Measurements from ENCODE around the gene KRT9.
A peak's percentile ranks its signal among the peaks of the same experiment; 100 is the strongest.

KRT9 gene

DNA sequence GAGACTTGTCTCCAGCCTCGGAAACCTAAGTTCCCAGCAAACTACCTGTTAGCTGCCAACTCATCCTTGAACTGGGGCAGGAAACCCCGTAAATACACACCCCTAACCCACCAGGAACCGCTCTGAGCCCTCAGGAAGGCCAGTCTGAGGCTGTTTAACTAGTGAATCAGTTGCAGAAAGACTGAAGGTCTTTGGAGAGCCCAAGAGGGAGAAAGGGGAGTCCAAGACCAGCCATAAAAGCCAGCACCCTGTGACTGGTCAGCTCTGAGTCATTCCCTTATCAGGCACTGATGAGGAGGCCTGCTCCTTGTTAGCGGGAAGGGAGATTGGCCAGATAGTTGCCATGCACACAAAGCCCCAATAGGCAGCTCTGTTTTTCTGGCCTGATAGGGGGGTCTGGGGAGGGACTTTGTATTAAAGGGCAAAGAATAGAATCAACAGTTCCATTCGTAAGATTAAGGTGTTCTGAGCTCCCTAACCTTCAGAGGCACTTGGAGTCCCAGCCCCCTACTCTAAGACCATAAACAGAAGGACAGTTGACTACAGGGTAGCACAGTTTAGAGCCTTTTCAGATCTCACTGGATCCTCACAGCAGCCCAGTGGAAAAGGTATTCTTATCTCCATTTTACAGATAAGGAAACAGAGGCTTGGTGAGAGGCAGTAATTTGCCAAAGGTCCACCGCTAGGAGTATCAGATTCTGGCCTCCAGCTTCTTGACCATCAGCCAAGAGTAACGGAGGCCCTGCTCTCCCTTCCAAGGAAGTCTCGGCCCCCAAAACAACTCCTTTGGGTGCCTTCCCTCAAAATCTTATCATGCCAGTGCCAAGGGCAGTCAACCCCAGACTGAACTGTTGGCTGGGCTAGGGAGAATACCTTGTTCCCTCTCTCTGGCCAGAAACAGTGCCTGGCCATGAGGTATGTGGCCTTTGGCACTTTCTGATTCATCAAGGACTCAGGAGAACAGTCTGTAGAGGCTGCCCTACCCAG, 41.5 kb downstream of the KRT9 start:
- no peak for DNase-seq

DNA sequence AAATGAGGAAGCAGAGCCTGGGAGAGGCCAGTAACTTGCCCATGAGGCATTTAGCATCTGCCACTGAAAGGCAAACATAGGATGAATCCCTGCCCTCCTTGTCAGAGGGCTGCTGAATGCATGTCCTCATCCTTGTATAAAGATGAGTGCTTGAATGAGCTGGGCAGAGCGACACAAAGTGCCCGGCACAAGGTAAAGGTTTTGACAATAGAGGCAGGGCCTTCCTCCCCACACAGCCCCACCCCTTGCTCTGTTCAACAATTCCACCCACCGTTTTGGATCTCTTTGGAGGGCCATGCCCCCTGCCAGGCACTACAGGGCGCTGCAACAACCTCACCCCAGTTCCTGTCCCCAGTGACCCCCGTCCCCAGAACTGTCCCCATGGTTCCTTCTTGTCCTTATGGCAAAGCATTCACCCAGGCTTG, 42.4 kb downstream of the KRT9 start:
- DNase-seq, result no peak

DNA sequence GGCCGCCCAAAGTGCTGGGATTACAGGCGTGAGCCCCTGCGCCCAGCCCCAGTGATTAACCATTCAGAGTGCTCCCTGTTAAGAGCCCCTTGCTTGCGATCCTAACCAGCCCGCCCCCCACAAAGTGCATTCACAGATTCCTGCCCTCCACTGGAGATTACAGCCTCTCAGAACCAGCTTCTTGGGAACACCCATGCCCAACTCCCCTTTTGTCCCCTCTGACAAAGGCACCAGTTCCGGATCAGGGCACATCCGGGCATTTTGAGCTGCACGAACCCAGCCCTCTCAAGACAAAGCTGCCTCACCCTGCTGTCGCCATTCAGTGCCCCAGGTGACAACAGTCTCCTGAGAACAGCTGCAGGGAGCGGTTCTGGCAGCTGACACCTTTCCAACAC, 42.9 kb downstream of the KRT9 start:
- DNase-seq, result no peak

DNA sequence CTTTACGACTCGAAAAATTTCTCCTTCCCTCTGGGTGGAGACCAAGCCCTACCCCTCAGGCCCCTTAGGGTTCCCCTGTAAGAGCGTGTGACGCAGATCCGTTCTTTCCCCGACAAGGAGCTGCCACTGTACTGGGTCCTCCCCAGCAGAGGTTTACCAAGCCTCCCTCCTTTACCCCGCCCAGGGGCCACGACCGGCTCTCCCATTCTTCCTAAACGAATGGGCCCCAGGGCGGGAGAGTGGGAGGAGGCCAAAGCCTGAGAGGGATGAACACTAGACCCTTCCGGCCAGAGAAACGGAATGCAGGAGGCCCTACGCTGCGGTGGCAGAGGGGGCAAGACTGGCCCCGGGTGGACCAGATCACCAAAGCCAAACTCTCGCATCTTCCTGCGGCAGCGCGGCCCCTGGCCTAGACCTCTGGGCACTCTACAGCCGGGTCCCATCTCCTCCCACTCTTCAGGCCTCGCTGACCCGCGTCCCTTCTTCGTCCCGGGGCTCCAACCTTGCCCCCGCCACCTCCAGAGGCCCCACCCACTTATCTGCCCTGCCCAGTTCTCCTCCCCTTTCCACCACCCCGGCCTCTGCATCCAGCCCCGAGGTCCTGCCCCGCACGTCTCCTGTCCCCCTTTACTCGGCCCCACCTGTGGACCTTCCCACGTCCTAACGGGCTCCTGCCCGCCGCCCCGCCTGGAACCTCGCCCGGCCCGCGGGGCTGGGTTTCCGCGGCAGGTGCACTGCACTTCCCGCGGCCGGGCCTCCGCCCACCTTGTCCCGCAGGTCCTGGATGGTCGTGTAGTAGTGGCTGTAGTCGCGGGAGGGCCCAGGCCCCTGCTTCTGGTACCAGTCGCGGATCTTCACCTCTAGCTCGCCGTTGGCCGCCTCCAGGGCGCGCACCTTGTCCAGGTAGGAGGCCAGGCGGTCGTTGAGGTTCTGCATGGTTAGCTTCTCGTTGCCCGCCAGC, 44.5 kb downstream of the KRT9 start:
- no peak for DNase-seq

DNA sequence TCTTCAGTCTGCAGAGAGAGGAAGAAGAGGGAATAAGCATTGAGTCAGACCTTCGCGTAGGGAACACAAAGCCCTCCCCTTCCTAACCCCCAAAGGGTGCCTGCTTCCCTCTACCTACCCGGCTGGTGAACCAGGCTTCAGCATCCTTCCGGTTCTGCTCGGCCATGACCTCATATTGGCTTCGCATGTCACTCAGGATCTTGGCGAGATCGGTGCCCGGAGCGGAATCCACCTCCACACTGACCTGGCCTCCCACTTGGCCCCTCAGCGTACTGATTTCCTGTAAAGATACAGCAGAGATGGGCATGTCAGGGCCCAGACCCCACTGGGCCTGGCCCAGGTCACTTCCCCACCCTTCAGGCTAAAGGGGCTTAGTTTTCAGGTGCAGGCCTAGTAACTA, 47.6 kb downstream of the KRT9 start:
- no peak for DNase-seq

DNA sequence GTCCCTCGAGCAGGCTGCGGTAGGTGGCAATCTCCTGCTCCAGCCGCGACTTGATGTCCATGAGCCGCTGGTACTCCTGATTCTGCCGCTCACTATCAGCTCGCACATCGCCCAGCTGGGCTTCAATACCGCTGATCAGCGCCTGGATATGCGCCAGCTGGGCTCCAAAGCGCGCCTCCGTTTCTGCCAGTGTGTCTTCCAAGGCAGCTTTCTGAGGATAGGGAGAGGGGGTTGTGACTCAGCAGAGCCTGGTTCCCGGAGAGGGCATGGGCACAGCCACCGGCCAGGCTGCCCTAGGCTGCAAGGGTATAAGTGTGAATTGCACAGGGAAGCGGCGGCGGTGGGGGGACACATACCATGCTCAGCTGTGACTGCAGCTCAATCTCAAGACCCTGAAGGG, 48.1 kb downstream of the KRT9 start:
- DNase-seq, result no peak

DNA sequence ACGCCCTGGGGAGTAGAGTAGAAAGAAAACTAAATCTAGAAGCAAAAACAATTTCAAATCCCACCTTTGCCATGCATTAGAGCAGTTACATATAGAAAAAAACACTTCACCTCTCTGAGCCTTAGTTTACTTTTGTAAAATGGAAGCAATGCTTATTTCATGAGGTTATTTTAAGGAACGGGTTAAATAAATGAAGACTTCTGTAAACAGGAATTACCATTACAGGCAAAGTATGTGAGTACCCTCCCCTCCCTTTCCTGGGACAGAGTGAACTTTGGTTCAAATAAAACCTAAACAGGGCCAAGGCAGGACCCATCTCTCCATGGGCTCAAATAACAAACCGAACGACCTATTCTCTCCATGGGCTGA, 48.6 kb downstream of the KRT9 start:
- DNase-seq, result no peak

DNA sequence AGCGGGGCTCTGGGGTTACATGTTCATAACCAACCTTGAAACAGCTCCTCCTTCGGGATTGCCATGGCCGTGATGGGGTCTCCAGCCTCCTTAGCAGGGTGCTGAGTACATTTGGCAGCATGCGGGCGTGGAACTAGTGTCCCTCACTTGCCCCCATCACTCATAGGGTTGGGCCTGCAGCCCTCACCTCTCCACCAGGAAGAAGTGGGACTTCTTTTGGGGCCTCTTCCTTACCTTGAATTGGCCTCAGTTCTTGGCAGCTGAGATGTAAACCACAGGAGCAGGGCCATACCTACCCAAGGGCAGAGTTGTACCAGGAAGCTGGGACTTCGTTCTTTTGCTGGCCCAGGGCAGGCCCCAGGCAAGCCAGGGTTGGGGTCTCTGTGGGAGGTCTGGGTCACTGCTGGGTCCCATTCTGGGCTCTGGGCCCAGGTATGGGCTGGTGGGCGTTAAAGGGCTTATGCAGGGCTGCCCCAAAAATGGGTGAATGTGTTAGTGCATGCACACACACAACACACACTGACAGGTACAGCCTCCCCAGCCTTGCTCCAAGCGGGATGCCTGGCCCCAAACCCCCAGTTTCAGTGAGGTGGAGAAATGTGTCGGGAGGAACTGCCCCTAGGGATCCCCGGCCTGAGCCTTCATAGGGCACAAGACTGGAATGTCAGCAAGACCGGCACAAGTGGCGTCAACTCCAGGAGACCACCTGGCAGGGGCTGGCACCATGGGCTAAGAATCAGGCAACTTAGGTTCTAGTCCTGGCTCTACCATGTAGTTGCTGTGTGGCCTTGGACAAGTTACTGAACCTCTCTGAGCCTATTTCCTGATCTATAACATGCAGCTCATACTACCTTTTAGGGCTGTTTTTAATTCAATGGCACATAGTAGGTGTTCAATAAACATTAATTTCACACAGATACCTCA, 49.3 kb downstream of the KRT9 start:
- no peak for DNase-seq

DNA sequence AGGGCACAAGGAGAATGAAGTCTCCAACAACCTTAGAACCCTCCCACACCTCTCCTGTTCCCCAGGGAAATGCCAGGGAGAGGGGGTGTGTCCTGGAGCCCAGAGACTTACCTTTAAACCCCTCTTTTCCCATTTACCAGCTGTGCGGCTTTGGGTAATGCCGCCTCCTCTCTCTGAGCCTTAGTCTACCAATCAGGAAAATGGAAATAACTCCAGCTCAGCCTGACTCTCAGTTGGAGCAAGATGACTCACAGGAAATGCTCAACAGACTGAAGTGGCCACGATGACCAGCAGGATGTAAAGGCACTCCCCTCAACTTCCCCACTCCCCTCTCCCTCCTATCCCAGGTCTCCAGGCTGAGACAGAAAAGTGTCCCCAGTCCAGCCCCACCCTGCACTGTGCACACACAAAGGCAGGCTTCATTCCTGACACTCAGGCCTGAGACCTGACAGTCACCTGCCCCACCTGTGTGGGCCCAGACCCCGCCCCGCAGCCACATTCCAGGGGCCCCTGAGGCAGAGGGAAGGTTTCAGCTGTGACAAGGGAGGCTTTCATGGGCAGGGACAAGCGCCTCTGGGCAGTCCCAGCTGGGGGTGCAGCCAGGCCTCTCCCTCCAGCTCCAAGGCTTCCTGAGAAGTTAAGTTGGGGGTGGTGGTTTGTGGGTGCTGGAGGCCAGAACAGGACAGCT, 50.1 kb downstream of the KRT9 start:
- no peak for DNase-seq

DNA sequence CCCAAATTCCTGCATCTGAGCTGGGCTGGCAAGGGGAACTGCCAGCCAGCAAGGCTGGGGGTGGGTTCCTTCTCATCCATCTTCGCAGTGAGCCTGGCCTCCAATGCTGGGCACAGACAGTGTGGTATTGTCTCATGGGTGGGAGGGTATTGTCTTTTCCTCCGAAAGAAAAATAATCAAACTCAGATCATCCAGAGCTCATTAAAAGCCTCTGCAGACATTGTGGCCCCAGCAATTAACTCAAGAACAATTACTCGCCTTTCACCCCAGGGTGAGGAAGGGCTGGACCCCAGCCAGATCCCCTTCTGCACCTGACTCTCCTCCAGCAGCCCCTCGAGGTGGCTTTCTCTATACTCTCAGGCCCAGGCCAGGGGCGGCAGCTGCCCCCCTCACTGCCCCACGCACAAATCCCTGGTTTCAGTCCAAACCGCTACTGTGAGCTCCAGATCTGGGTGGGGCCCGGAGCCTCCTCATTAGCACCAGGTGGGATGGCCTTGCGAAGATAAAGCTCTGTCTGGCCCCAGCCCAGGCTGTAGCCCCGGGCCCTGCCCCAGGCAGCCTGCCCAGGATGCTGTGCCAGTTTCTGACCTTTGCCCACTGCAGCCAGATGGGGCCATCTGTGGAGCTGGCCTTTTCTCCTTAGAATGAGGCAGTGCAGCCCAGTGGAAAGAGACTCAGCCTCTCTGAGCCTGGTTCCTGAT, 50.9 kb downstream of the KRT9 start:
- no peak for DNase-seq

DNA sequence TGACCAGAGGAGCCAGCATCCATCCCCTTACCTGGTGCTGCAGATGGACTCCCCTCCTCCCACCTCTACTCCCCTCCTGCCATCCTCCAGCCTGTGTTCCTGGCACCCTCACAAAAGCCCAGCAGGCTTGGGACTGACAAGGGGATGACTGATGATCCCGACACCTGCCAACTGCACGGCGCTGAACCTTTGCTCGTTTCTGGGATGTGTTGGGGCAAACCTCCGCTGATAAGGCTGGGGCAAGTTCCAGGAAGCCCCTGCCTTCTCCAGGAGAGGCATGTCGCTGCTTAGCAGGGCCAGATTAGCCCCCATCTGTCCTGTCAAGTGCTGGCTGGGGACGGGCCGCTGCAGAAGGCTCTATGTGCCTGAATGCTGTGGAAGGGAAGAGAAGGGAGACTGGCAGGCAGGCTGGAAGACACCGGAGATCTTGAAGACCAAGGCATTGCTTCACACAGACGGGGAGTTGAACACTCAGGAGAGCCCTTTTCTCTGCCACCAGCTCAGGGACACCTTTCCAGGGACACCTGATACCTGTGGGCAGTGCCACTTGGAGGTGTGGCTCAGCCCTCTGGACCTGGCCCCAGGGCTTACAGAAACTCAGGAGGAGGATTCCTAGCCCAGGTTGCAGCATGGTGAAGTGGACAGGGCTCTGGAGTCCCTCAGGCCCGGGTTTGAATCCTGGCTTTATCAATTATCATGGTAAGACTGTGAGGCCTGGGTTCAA, 52.2 kb downstream of the KRT9 start:
- DNase-seq, result no peak

DNA sequence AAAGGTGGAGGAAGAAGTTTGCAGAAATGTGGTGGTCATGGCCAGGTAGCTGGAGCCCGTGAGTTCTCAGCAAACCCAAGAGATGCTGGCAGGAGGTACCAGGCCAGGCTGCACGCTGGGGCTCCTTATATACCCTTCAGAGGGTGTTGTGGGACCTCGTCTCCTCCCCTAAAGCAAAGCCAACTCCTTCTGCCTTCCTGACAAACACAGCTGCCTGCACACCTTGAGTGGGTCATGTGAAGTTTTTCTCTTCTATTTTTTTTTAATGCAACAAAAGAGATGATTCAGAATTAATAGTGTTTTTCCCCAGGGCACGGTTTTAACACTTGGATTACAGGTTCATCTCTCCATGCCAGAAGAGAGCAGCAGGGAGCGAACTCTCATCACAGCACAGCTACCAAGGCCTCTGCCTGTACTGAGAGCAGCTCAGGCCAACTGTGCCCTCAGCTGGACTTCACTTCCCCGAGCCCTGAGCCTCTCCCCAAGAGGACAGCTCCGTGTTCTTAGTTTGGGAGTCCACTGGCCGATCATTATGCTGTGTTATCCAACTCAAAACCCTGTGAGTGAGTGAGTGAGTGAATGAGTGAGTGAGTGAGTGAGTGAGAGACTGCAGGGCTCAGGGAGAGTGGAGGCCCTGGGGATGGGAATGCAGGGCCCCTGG, 52.9 kb downstream of the KRT9 start, which contains the start of gene KRT15:
TSS of gene KRT15 (minus strand) at position 102 of the 661 bp plus-strand sequence. CDS start at position 39, 63 bp downstream.
- peak in 1 of 51 donors; percentile 6 for DNase-seq

DNA sequence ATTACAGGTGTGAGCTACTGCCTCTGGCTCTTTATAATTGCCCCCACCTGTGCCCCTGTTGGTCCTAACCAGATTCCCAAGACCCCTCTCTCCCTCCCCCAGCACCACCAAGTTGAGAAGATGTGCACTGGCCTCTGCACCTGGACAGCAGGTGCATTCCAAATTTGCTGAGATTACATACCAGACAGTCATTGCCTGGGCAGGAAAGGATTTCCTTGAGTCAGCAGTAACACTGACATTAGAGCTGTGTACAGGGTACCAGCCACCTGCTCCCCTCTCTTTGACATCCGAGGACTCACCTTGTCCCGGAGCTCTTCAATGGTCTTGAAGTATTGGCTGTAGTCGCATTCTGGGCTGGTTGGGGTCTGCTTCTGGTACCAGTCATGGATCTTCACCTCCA, 53.8 kb downstream of the KRT9 start:
- no peak for DNase-seq

DNA sequence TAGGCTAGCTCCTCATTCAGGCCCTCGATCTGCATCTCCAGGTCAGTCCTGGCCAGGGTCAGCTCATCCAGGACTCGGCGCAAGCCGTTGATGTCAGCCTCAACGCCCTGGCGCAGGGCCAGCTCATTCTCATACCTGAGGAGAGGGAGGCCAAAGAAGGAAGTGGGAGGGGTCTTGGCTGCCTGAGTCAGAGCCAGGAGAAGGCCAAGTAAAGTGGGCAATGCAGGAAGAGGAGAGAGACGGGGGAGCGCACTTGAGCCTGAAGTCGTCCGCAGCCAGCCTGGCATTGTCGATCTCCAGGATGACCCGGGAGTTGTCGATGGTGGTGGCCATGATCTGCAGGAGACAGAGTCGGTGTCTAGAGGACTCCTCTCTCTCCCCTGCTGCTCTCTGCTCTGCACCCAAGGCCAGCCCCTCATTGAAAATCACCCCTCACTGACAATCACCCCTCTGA, 55.0 kb downstream of the KRT9 start:
- no peak for DNase-seq

DNA sequence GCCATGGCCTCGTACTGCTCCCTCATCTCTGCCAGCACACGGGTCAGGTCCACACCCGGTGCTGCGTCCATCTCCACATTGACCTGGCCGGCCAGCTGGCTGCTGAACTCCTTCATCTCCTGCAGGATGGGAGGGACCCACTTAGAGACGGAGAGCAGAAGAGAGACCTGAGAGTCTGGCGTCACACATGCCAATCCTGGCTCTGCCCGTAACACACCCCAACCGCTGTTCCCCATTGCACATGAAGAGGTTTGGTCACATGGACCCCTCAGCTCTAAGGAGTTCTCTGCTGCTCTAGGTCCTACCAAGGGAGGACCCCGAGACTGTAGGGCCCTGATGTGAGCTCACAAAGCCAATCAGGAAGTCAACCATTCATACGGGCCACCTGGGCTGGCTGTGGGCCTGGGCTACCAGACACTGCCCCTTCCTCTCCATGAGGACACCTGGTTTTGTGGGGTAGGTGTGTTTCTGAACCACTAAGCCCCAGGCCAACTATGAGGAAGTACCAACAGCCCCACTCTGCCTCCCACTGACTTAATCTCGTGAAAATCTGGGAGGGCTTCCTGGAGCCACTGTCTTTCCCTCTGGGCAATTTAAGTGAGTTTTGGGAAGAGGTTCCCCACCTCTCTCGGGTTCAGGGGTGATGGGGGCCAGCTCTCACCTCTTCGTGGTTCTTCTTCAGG, 55.6 kb downstream of the KRT9 start:
- DNase-seq, result no peak

Data from hypothalamus (tissue), 51 donors.